ENCODE results near the gene MYBL2. TPM values are rescaled to one million over a fixed set of nuclear protein-coding genes. Genes with fewer than 3 reads are reported as not detected.

Gene MYBL2
- total RNA-seq, 1 donor from 2014 or later: 14.7 TPM

DNA sequence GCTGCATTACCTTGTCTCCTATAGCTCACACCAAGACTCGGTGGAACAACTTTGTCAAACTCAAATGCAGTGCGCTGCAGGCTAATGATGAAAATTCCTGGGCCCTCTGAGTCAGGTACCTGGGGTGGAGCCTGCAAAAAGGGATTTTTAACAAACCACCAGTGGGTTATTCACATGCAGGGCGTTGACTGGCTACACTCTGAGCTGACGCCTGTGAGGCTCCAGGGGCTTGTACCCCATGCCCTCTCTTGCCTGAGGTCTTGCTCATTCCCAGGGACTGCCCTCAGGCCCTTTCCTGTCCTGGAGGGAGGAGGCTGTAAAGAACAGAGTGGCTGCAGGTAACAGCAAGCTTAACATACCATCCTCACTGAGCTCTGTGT lies 50.7 kb downstream of the MYBL2 start:
- TF ChIP-seq, protein P1, sequence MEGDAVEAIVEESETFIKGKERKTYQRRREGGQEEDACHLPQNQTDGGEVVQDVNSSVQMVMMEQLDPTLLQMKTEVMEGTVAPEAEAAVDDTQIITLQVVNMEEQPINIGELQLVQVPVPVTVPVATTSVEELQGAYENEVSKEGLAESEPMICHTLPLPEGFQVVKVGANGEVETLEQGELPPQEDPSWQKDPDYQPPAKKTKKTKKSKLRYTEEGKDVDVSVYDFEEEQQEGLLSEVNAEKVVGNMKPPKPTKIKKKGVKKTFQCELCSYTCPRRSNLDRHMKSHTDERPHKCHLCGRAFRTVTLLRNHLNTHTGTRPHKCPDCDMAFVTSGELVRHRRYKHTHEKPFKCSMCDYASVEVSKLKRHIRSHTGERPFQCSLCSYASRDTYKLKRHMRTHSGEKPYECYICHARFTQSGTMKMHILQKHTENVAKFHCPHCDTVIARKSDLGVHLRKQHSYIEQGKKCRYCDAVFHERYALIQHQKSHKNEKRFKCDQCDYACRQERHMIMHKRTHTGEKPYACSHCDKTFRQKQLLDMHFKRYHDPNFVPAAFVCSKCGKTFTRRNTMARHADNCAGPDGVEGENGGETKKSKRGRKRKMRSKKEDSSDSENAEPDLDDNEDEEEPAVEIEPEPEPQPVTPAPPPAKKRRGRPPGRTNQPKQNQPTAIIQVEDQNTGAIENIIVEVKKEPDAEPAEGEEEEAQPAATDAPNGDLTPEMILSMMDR (IDR thresholded peaks at IDR 0.05): no peak
- H3K36me3 Mint-ChIP-seq (ENCODE audit: unreplicated experiment): peaks cover 3% of the 10 kb centered on the region
- H3K27me3 Mint-ChIP-seq (ENCODE audit: unreplicated experiment): no peaks in the 10 kb centered on the region
- no peaks in the 10 kb centered on the region for H3K4me1 Mint-ChIP-seq (ENCODE audit: unreplicated experiment)
- H3K9me3 Mint-ChIP-seq (ENCODE audit: unreplicated experiment): no peaks in the 10 kb centered on the region
- DNase-seq (ENCODE audit: extremely low spot score, unreplicated experiment): no peak
- no peak overlapping the region for H3K27ac Mint-ChIP-seq (ENCODE audit: unreplicated experiment)
- H3K4me3 Mint-ChIP-seq (ENCODE audit: unreplicated experiment): no peak overlapping the region

DNA sequence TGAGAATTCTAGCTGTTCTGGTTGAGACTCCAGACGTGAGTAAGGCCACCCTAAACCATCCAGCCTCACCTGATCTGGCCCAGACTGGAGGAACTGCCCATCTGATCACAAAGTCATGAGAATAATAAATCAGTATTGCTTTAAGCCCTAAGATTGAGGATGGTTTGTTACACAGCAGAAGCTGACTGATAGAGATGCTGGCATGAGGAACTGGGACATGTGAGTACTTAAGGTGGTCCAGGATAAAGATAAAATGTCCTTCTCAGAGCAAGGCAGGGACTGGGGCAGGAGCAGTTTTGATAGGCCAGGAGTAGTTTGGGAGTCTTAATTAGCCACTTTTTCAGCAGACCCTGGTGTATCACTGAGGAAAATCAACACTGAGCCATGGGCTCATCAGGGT lies 53.1 kb downstream of the MYBL2 start:
- H3K27ac Mint-ChIP-seq (ENCODE audit: unreplicated experiment): no peak overlapping the region
- H3K36me3 Mint-ChIP-seq (ENCODE audit: unreplicated experiment): no peaks in the 10 kb centered on the region
- no peaks in the 10 kb centered on the region for H3K4me1 Mint-ChIP-seq (ENCODE audit: unreplicated experiment)
- no peak for DNase-seq (ENCODE audit: extremely low spot score, unreplicated experiment)
- no peak overlapping the region for H3K4me3 Mint-ChIP-seq (ENCODE audit: unreplicated experiment)
- TF ChIP-seq, protein P1 (IDR thresholded peaks at IDR 0.05): no peak
- no peaks in the 10 kb centered on the region for H3K27me3 Mint-ChIP-seq (ENCODE audit: unreplicated experiment)
- no peaks in the 10 kb centered on the region for H3K9me3 Mint-ChIP-seq (ENCODE audit: unreplicated experiment)

DNA sequence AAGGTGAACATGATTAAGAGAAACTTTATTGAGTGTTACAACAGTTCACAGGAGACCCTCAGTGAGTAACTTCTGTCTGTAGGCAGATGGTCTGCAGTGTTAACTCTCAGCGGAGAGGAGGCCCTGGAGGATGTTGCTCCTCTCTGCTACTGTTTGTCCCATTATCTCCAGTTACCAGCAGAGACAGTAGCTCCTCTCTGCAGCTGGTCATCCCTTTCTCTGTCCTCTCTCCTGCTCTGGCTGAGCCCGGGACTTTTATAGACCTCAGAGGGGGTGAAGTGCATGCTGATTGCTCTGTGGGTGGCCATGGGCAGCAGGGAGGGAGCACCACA lies 54.1 kb downstream of the MYBL2 start:
- Mint-ChIP-seq H3K27me3 (ENCODE audit: unreplicated experiment) (no peaks in the 10 kb centered on the region), H3K4me3 (ENCODE audit: unreplicated experiment) (no peak overlapping the region), H3K36me3 (ENCODE audit: unreplicated experiment) (no peaks in the 10 kb centered on the region), H3K4me1 (ENCODE audit: unreplicated experiment) (no peaks in the 10 kb centered on the region), H3K9me3 (ENCODE audit: unreplicated experiment) (no peaks in the 10 kb centered on the region), H3K27ac (ENCODE audit: unreplicated experiment) (no peak overlapping the region)
- TF ChIP-seq, protein P1 (IDR thresholded peaks at IDR 0.05): no peak
- no peak for DNase-seq (ENCODE audit: extremely low spot score, unreplicated experiment)

DNA sequence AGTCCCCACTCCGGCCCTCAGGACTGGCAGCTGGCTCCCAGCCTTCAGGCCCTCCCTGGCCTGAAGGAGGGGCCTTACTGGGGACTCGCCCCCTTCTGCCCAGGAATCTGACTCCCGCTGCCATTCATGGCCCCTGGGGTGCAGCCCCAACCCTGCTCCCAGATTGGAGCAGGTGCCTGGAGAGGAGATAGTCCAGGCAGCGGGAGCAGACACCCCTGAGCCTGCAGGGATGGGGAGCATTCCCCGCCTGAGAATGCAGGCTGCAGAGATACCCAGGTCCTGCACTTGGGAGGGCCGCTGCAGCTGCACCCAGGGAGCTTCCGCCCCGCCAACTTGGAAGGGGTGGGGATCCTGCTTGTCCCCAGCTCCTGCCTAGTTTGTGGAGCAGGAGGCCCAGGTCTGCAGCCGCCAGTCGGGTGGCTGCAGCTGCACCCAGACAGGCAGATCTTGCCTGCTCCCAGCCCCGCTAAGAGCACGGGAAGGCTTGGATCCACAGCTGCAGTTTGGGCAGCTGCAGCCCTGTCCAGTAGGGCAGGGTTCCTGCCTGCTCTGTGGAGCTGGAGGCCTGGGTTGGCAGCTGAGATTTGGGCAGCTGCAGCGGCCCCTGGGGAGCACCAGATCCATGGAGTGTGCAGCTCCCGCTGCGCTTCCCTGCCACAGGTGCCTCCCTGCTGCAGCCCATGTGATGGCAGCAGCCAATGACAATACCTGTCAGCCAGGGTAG lies 54.7 kb downstream of the MYBL2 start:
- Mint-ChIP-seq H3K27me3 (ENCODE audit: unreplicated experiment) (peaks cover 2% of the 10 kb centered on the region), H3K4me3 (ENCODE audit: unreplicated experiment) (no peak overlapping the region), H3K4me1 (ENCODE audit: unreplicated experiment) (no peaks in the 10 kb centered on the region), H3K27ac (ENCODE audit: unreplicated experiment) (no peak overlapping the region), H3K9me3 (ENCODE audit: unreplicated experiment) (no peaks in the 10 kb centered on the region), H3K36me3 (ENCODE audit: unreplicated experiment) (no peaks in the 10 kb centered on the region)
- no peak for DNase-seq (ENCODE audit: extremely low spot score, unreplicated experiment)
- TF ChIP-seq, protein P1 (IDR thresholded peaks at IDR 0.05): no peak

DNA sequence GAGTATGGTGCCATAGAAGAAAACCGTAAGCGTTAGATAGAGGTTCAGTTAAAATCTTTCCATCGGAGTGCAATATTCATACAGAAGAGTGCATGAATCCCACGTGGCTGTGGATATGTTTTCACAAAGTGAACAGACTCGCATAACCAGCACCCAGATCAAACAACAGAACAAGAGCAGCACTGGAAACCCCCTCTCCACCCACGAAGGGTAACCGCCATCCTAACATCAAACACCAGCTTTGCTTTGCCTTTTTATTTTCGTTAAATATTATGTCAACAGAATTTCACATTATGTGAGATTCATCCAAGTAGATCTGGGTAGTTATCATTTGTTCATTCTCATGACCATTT lies 55.2 kb downstream of the MYBL2 start:
- H3K36me3 Mint-ChIP-seq (ENCODE audit: unreplicated experiment): no peaks in the 10 kb centered on the region
- TF ChIP-seq, protein P1 (IDR thresholded peaks at IDR 0.05): no peak
- no peak overlapping the region for H3K4me3 Mint-ChIP-seq (ENCODE audit: unreplicated experiment)
- no peak overlapping the region for H3K27ac Mint-ChIP-seq (ENCODE audit: unreplicated experiment)
- H3K27me3 Mint-ChIP-seq (ENCODE audit: unreplicated experiment): peaks cover 4% of the 10 kb centered on the region
- no peaks in the 10 kb centered on the region for H3K9me3 Mint-ChIP-seq (ENCODE audit: unreplicated experiment)
- no peaks in the 10 kb centered on the region for H3K4me1 Mint-ChIP-seq (ENCODE audit: unreplicated experiment)
- DNase-seq (ENCODE audit: extremely low spot score, unreplicated experiment): no peak
